Measurements from ENCODE around the gene LTBP3. TPM values are rescaled to one million over a fixed set of nuclear protein-coding genes. Genes with fewer than 3 reads are reported as not detected.

Gene LTBP3
- total and polyA plus RNA-seq, 9 of the 15 experiments (the other 6 are each of a cell fraction or from before 2014, with no cell fraction given) = 0.06 to 20.5 (median 4.8) TPM

- TF ChIP-seq CAMTA2 (CRISPR knock-in tag; conservative IDR thresholded peaks at IDR 0.05) (0 out of 2 replicates have a peak, but pooled peaks have one; percentile 51), CREM (IDR thresholded peaks at IDR 0.05; ENCODE audit: low read depth) (peak; percentile 20; the same call in 1 of the 2 replicates), CHD1 (IDR thresholded peaks at IDR 0.05; ENCODE audit: low read length) (peak; percentile 34), ZFX (CRISPR knock-in tag; IDR thresholded peaks at IDR 0.05) (peak; percentile 42; the same call in 1 of the 2 replicates), SP1 (CRISPR knock-in tag; IDR thresholded peaks at IDR 0.05) (peak; percentile 19; the same call in 1 of the 2 replicates), C11orf30 (IDR thresholded peaks at IDR 0.05; ENCODE audit: low read depth) (no peak), AFF1 (IDR thresholded peaks at IDR 0.05; ENCODE audit: low read depth in 1 of 2, partially characterized antibody in 2 of 2) (no peak), ILK (tag; IDR thresholded peaks at IDR 0.05; ENCODE audit: borderline replicate concordance, low read depth) (no peak), CREBBP (IDR thresholded peaks at IDR 0.05; ENCODE audit: low read depth, low read length) (no peak), MLX (CRISPR knock-in tag; conservative IDR thresholded peaks at IDR 0.05) (no peak), CREB3 (tag; conservative IDR thresholded peaks at IDR 0.05; ENCODE audit: low read depth) (no peak), ARID4B (CRISPR knock-in tag; IDR thresholded peaks at IDR 0.05) (peak; percentile 63), HDGF (IDR thresholded peaks at IDR 0.05) (no peak)
These were observed 14.3 kb upstream of the LTBP3 start, which contains the start of gene FAM89B (continued) for GRCh38 chr11:65572356-65573051.
